KMS-11 (cell line): ENCODE results near the gene TADA3.
A peak's percentile ranks its signal among the peaks of the same experiment; 100 is the strongest.

Experiments
- H2AFZ ChIP-seq: fragments of 200-600 bp; sonication (generic); 2 replicates; pipeline ENCODE4 v1.6.1; 2016; ENCODE audit warnings: antibody characterized with exemption, mixed run types, low read depth
- H3K27ac ChIP-seq: fragments of 200-600 bp; sonication (generic); 2 replicates; pipeline ENCODE4 v1.6.1; 2016; ENCODE audit warnings: mild to moderate bottlenecking, mixed run types
- H3K27me3 ChIP-seq: fragments of 200-600 bp; sonication (generic); 2 replicates; pipeline ENCODE4 v1.6.1; 2017; ENCODE audit warnings: mild to moderate bottlenecking, low read depth, mixed run types, moderate library complexity; ENCODE audit not compliant: insufficient read depth
- H3K36me3 ChIP-seq: fragments of 200-600 bp; sonication (generic); 2 replicates; pipeline ENCODE4 v1.6.1; 2017; ENCODE audit warnings: mild to moderate bottlenecking, mixed run types; ENCODE audit not compliant: insufficient read depth
- H3K4me1 ChIP-seq: fragments of 200-600 bp; sonication (generic); 2 replicates; pipeline ENCODE4 v1.6.1; 2016; ENCODE audit warnings: mild to moderate bottlenecking, low read depth, mixed run types; ENCODE audit not compliant: poor library complexity, severe bottlenecking
- H3K4me2 ChIP-seq: fragments of 200-600 bp; sonication (generic); 2 replicates; pipeline ENCODE4 v1.7.0; 2016; ENCODE audit warnings: mild to moderate bottlenecking, mixed run types
- H3K4me3 ChIP-seq: fragments of 200-600 bp; sonication (generic); IDR thresholded peaks from 2 replicates; pipeline ENCODE4 v1.6.1; 2017; ENCODE audit warnings: low read depth, low read length, mixed read lengths; ENCODE audit not compliant: insufficient read depth
- H3K79me2 ChIP-seq: fragments of 200-600 bp; sonication (generic); 2 replicates; pipeline ENCODE4 v1.6.1; 2016; ENCODE audit warnings: low read depth, mixed run types; ENCODE audit not compliant: insufficient read depth
- H3K9ac ChIP-seq: fragments of 200-600 bp; sonication (generic); 2 replicates; pipeline ENCODE4 v1.6.1; 2016; ENCODE audit warnings: mild to moderate bottlenecking, mixed run types
- H4K20me1 ChIP-seq: fragments of 200-600 bp; sonication (generic); 2 replicates; pipeline ENCODE4 v1.6.1; 2016; ENCODE audit warnings: mild to moderate bottlenecking, mixed run types; ENCODE audit not compliant: insufficient read depth
- CTCF ChIP-seq: fragments of 200-600 bp; sonication (generic); conservative IDR thresholded peaks from 2 replicates; pipeline ENCODE4 v1.6.1; 2017; ENCODE audit warnings: low read depth, mild to moderate bottlenecking, antibody characterized with exemption, low read length, moderate library complexity, mixed read lengths

Gene TADA3

GRCh38 chr3:9826815-9827573, 34.7 kb upstream of the TADA3 start:
- Histone ChIP-seq H3K79me2 (no peaks in the 10 kb centered on the region), H2AFZ (no peak overlapping the region), H4K20me1 (no peaks in the 10 kb centered on the region), H3K4me2 (no peak overlapping the region), H3K4me3 (no peak overlapping the region), H3K36me3 (no peaks in the 10 kb centered on the region), H3K27me3 (no peaks in the 10 kb centered on the region), H3K27ac (no peak overlapping the region), H3K4me1 (no peaks in the 10 kb centered on the region), H3K9ac (no peak overlapping the region)
- peak; percentile 38 for TF ChIP-seq CTCF

GRCh38 chr3:9825451-9826040, 33.3 kb upstream of the TADA3 start:
- Histone ChIP-seq H3K36me3 (no peaks in the 10 kb centered on the region), H3K4me3 (no peak overlapping the region), H2AFZ (no peak overlapping the region), H3K27me3 (no peaks in the 10 kb centered on the region), H3K4me2 (no peak overlapping the region), H4K20me1 (no peaks in the 10 kb centered on the region), H3K79me2 (no peaks in the 10 kb centered on the region), H3K9ac (no peak overlapping the region), H3K4me1 (no peaks in the 10 kb centered on the region), H3K27ac (no peak overlapping the region)
- TF ChIP-seq CTCF = no peak

GRCh38 chr3:9820946-9821345, 28.7 kb upstream of the TADA3 start:
- no peak overlapping the region for H3K27ac ChIP-seq
- no peaks in the 10 kb centered on the region for H3K36me3 ChIP-seq
- no peak overlapping the region for H2AFZ ChIP-seq
- H3K4me3 ChIP-seq = no peak overlapping the region
- no peaks in the 10 kb centered on the region for H3K27me3 ChIP-seq
- no peaks in the 10 kb centered on the region for H3K4me1 ChIP-seq
- peak; percentile 29; the same call in 1 of the 2 replicates for TF ChIP-seq CTCF
- no peaks in the 10 kb centered on the region for H3K79me2 ChIP-seq
- no peak overlapping the region for H3K4me2 ChIP-seq
- H3K9ac ChIP-seq = no peak overlapping the region
- H4K20me1 ChIP-seq = no peaks in the 10 kb centered on the region

GRCh38 chr3:9820543-9820942, 28.3 kb upstream of the TADA3 start:
- no peak overlapping the region for H3K4me3 ChIP-seq
- no peak for TF ChIP-seq CTCF
- H3K27me3 ChIP-seq = no peaks in the 10 kb centered on the region
- no peaks in the 10 kb centered on the region for H3K36me3 ChIP-seq
- H3K4me2 ChIP-seq = no peak overlapping the region
- no peak overlapping the region for H3K27ac ChIP-seq
- no peak overlapping the region for H3K9ac ChIP-seq
- H3K4me1 ChIP-seq = no peaks in the 10 kb centered on the region
- H4K20me1 ChIP-seq = no peaks in the 10 kb centered on the region
- H3K79me2 ChIP-seq = no peaks in the 10 kb centered on the region
- H2AFZ ChIP-seq = no peak overlapping the region
